Measurements from ENCODE around the gene AGRN. TPM values are rescaled to one million over a fixed set of nuclear protein-coding genes. Genes with fewer than 3 reads are reported as not detected.
"Not testable (repeated sequence)": the region's sequence is repeated elsewhere in the genome, so short reads cannot be mapped to it uniquely, and the experiment has no call there.

AGRN gene
- total RNA-seq, 1 donor from 2014 or later = 166 TPM

- Mint-ChIP-seq H3K4me3 (no peak overlapping the region), H3K4me1 (ENCODE audit: unreplicated experiment) (peaks cover 5% of the 10 kb centered on the region), H3K27me3 (peaks cover 24% of the 10 kb centered on the region), H3K9me3 (no peaks in the 10 kb centered on the region), H3K27ac (no peak overlapping the region), H3K36me3 (peaks cover 10% of the 10 kb centered on the region)
- DNase-seq (ENCODE audit: extremely low spot score, unreplicated experiment) = no peak
- TF ChIP-seq CTCF (conservative IDR thresholded peaks at IDR 0.05) = no peak
Observed at GRCh38 chr1:1054099-1054700, 34.3 kb downstream of the AGRN start.

DNA sequence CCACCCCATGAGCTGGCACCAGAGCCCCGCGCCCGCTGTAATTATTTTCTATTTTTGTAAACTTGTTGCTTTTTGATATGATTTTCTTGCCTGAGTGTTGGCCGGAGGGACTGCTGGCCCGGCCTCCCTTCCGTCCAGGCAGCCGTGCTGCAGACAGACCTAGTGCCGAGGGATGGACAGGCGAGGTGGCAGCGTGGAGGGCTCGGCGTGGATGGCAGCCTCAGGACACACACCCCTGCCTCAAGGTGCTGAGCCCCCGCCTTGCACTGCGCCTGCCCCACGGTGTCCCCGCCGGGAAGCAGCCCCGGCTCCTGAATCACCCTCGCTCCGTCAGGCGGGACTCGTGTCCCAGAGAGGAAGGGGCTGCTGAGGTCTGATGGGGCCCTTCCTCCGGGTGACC lies 35.1 kb downstream of the AGRN start:
- peaks cover 24% of the 10 kb centered on the region for H3K27me3 Mint-ChIP-seq
- H3K27ac Mint-ChIP-seq = no peak overlapping the region
- peaks cover 5% of the 10 kb centered on the region for H3K4me1 Mint-ChIP-seq (ENCODE audit: unreplicated experiment)
- H3K9me3 Mint-ChIP-seq = no peaks in the 10 kb centered on the region
- peaks cover 10% of the 10 kb centered on the region for H3K36me3 Mint-ChIP-seq
- H3K4me3 Mint-ChIP-seq = no peak overlapping the region
- no peak for TF ChIP-seq CTCF (conservative IDR thresholded peaks at IDR 0.05)
- DNase-seq (ENCODE audit: extremely low spot score, unreplicated experiment) = no peak

DNA sequence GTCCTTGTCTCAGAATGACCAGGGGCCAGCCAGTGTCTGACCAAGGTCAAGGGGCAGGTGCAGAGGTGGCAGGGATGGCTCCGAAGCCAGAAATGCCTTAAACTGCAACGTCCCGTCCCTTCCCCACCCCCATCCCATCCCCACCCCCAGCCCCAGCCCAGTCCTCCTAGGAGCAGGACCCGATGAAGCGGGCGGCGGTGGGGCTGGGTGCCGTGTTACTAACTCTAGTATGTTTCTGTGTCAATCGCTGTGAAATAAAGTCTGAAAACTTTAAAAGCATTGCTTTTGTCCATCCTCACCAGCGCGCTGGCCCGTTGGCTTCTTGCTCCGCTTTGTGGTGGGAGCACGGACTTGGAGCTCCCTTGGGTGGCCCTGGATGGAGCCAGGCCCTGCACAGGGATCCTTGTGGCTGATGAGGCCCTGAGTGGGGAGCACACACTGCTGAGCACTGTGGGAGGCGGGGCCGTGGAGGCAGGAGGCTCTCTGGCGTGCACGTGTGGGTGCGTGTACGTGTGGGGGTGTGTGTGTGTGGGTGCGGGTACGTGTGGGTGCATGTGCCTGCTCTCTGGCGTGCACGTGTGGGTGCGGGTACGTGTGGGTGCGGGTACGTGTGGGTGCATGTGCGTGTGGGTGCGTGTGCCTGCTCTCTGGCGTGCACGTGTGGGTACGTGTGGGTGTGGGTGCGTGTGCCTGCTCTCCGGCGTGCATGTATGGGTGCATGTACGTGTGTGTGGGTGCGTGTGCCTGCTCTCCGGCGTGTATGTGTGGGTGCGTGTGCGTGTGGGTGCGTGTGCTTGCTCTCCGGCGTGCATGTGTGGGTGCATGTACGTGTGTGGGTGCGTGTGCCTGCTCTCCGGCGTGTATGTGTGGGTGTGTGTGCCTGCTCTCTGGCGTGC lies 36.2 kb downstream of the AGRN start:
- no peak overlapping the region for H3K4me3 Mint-ChIP-seq
- peaks cover 33% of the 10 kb centered on the region for H3K27me3 Mint-ChIP-seq
- H3K4me1 Mint-ChIP-seq (ENCODE audit: unreplicated experiment) = peaks cover 5% of the 10 kb centered on the region
- H3K27ac Mint-ChIP-seq = no peak overlapping the region
- peaks cover 10% of the 10 kb centered on the region for H3K36me3 Mint-ChIP-seq
- no peaks in the 10 kb centered on the region for H3K9me3 Mint-ChIP-seq
- no peak for DNase-seq (ENCODE audit: extremely low spot score, unreplicated experiment)
- no peak for TF ChIP-seq CTCF (conservative IDR thresholded peaks at IDR 0.05)

DNA sequence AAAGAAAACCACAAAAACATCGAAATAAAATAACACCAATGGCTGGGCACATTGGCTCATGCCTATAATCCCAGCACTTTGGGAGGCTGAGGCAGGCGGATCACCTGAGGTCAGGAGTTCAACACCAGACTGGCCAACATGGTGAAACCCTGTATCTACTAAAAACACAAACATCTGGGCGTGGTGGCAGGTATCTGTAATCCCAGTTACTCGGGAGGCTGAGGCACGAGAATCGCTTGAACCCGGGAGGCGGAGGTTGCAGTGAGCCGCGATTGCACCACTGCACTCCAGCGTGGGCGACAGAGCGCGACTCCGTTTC lies 37.8 kb downstream of the AGRN start:
- H3K36me3 Mint-ChIP-seq; H3K27ac Mint-ChIP-seq; H3K4me1 Mint-ChIP-seq (ENCODE audit: unreplicated experiment); H3K9me3 Mint-ChIP-seq; DNase-seq (ENCODE audit: extremely low spot score, unreplicated experiment): not testable (repeated sequence)
- peak overlapping the region; percentile 51 for H3K4me3 Mint-ChIP-seq
- H3K27me3 Mint-ChIP-seq = peaks cover 40% of the 10 kb centered on the region

DNA sequence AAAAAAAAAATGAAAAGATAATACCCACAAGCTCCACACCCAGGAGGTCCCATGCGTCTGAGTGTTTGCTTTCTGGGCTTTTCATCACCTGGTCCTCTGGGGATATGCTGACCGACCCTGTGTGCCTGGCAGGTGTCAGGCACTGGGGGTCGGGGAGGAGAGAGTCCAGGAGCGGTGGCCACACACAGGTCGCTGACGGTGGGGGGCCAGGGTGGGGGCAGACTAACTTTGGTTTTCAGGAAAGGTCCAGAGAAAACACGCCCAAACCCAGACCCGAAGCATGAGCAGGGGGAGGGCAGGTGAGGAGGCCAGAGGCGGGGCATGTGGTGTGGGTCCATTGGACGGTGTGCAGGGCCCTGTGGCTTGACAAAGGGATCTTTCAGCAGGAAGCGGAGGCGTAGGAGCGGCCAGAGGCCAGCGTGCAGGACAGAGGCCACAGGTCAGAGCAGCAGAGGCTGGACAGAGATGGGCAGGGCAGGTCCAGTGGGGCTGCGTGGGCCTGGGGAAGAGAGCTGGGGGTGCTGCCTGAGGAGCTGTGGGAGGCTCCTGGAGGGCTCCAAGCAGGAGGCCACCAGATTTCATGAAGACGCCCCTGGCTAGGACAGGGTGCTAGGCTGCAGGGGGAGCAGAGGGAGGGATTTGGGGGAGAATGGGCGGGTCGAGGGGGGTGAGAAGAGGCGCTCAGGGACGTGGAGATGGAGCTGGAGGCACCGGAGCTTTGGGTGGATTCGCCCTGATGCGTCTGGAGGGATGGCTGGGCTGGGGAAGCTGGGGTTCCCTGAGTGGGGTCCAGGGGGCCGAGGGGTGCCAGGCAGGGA lies 38.4 kb downstream of the AGRN start:
- TF ChIP-seq CTCF (conservative IDR thresholded peaks at IDR 0.05) = no peak
- Mint-ChIP-seq H3K4me1 (ENCODE audit: unreplicated experiment) (peaks cover 5% of the 10 kb centered on the region), H3K27me3 (peaks cover 40% of the 10 kb centered on the region), H3K9me3 (no peaks in the 10 kb centered on the region), H3K36me3 (no peaks in the 10 kb centered on the region), H3K27ac (peak overlapping the region; percentile 51), H3K4me3 (peak overlapping the region; percentile 79)
- no peak for DNase-seq (ENCODE audit: extremely low spot score, unreplicated experiment)
